HG02759 (cell line): ENCODE measurements around the gene SLC18A3.

Experiments used
- ATAC-seq: cut with Tn5 transposase; IDR thresholded peaks from one replicate; pipeline ENCODE4 v1.9.1; 2021; ENCODE audit warnings: mild to moderate bottlenecking, moderate library complexity; ENCODE audit not compliant: unreplicated experiment

SLC18A3 gene

GRCh38 chr10:49611166-49611815 lies 1.2 kb downstream of the SLC18A3 start:
- ATAC-seq, result no peak

- no peak for ATAC-seq
Observed at GRCh38 chr10:49611816-49612512, 1.9 kb downstream of the SLC18A3 start.

- no peak for ATAC-seq
Observed at GRCh38 chr10:49612513-49613164, 2.5 kb downstream of the SLC18A3 start.

- ATAC-seq, result no peak
Observed at GRCh38 chr10:49613165-49613881, 3.2 kb downstream of the SLC18A3 start.

- ATAC-seq, result no peak
Observed at GRCh38 chr10:49613882-49614241, 3.8 kb downstream of the SLC18A3 start, which contains the start of gene CHAT. TSS of gene CHAT (plus strand) at chr10:49614037. CDS start at chr10:49614190, 153 bp downstream.

GRCh38 chr10:49614242-49615198 lies 4.4 kb downstream of the SLC18A3 start:
- ATAC-seq, result no peak

- ATAC-seq, result no peak
Observed at GRCh38 chr10:49615213-49615612, 5.1 kb downstream of the SLC18A3 start.

GRCh38 chr10:49615721-49616120 lies 5.6 kb downstream of the SLC18A3 start:
- ATAC-seq, result no peak

GRCh38 chr10:49616421-49617101 lies 6.5 kb downstream of the SLC18A3 start:
- no peak for ATAC-seq

- ATAC-seq, result no peak
Observed at GRCh38 chr10:49617121-49618020, 7.3 kb downstream of the SLC18A3 start.

- ATAC-seq, result no peak
Observed at GRCh38 chr10:49618821-49619220, 8.7 kb downstream of the SLC18A3 start.

- ATAC-seq, result no peak
Observed at GRCh38 chr10:49619613-49620012, 9.5 kb downstream of the SLC18A3 start.

- ATAC-seq, result no peak
Observed at GRCh38 chr10:49620286-49620810, 10.2 kb downstream of the SLC18A3 start.

GRCh38 chr10:49620841-49621378 lies 10.8 kb downstream of the SLC18A3 start:
- ATAC-seq, result no peak

GRCh38 chr10:49621561-49621960 lies 11.5 kb downstream of the SLC18A3 start:
- ATAC-seq, result no peak

GRCh38 chr10:49622426-49623425 lies 12.6 kb downstream of the SLC18A3 start:
- ATAC-seq, result no peak

- ATAC-seq, result no peak
Observed at GRCh38 chr10:49624629-49625028, 14.5 kb downstream of the SLC18A3 start.
